ENCODE results near the gene SUPT3H. TPM values are rescaled to one million over a fixed set of nuclear protein-coding genes. Genes with fewer than 3 reads are reported as not detected.

SUPT3H gene
- total and polyA plus RNA-seq, 12 donors: 10.0 to 56.2 (median 16.6) TPM

DNA sequence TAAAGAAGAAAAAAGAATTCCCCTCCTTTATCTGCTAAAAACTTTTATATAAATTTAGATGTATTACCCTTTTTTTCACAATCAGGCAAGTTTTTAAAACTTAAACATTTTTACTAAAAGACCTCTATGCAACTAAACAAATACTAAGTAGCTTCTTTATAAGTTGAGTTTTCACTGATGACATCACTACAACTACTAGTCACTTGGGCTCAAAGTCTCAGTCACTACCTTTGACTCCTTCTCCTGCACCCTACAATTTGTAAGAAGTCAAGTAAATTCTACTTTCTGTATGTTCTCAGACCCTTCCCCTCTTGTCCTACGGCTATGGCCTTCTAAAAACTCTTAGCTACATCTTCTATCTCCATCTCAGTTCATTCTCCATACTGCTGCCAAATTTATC lies 11.2 kb downstream of the SUPT3H start:
- WGBS, 4 donors: 95 to 100% (median 99%) methylated on average over 1 of the region's 1 CpG
- peaks cover 3 to 12% of the 10 kb centered on the region in 2 donors for H3K4me1 ChIP-seq (replicated peaks in 1 of 2)
- H3K27me3 ChIP-seq: no peaks in the 10 kb centered on the region
- no peaks in the 10 kb centered on the region for H3K9me3 ChIP-seq (replicated peaks in 1 of 3)
- TF ChIP-seq, protein P1, sequence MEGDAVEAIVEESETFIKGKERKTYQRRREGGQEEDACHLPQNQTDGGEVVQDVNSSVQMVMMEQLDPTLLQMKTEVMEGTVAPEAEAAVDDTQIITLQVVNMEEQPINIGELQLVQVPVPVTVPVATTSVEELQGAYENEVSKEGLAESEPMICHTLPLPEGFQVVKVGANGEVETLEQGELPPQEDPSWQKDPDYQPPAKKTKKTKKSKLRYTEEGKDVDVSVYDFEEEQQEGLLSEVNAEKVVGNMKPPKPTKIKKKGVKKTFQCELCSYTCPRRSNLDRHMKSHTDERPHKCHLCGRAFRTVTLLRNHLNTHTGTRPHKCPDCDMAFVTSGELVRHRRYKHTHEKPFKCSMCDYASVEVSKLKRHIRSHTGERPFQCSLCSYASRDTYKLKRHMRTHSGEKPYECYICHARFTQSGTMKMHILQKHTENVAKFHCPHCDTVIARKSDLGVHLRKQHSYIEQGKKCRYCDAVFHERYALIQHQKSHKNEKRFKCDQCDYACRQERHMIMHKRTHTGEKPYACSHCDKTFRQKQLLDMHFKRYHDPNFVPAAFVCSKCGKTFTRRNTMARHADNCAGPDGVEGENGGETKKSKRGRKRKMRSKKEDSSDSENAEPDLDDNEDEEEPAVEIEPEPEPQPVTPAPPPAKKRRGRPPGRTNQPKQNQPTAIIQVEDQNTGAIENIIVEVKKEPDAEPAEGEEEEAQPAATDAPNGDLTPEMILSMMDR (IDR thresholded peaks at IDR 0.05): no peak
- no peak for TF ChIP-seq POLR2A (IDR thresholded peaks at IDR 0.05)
- intact Hi-C loops (cut with DNase I): no loop called here
- no peaks in the 10 kb centered on the region for H3K36me3 ChIP-seq (replicated peaks in 1 of 2)
- DNase-seq: no peak
- H3K27ac ChIP-seq: no peak overlapping the region
- H3K4me3 ChIP-seq: no peak overlapping the region

DNA sequence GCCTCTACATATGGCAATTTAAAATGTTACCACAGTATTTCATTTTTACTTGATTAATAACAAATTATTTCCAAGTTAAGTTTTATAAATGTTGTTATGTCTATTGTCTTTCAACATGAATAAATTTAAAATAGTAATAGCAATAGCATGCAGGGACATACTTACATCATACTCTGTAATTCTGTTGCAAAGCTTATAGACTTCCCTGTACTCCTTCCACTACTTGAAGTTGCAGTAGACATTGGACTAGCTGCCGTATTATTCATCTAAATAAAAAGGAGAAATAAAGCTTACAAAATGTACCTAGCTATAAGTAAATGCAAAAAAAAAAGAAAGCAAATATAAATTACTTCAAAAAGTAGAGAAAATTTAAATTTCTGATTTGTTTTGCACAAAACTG lies 12.7 kb downstream of the SUPT3H start:
- DNase-seq: no peak
- no peaks in the 10 kb centered on the region for H3K4me1 ChIP-seq (replicated peaks in 1 of 2)
- H3K27ac ChIP-seq: no peak overlapping the region
- no peaks in the 10 kb centered on the region for H3K27me3 ChIP-seq
- H3K36me3 ChIP-seq (replicated peaks in 1 of 2): no peaks in the 10 kb centered on the region
- intact Hi-C loops (cut with DNase I): no loop called here
- H3K9me3 ChIP-seq (replicated peaks in 1 of 3): no peaks in the 10 kb centered on the region
- TF ChIP-seq, protein P1 (IDR thresholded peaks at IDR 0.05): no peak
- TF ChIP-seq POLR2A (IDR thresholded peaks at IDR 0.05): no peak
- no peak overlapping the region for H3K4me3 ChIP-seq
- WGBS, 4 donors: 83 to 89% (median 87%) methylated on average over 1 of the region's 1 CpG

DNA sequence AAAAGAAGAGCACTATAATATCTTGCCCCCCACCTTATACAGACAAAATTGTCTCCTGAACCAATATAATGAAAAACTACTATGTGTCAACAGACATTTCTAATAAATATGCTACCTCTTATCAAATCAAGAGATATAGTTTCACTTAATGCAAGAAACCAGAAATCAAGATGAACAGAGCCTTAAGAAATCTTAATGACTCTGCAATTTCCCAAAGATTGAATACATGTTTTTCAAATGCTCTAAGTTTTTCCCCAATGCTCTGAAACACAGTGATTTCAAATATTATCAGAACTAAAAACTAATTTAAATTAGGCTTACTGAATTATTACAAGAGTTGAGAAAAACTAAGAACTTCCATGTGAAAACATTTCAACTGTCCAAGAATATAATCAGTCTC lies 13.3 kb downstream of the SUPT3H start:
- Histone ChIP-seq H3K27me3 (no peaks in the 10 kb centered on the region), H3K4me1 (replicated peaks in 1 of 2) (no peaks in the 10 kb centered on the region), H3K4me3 (no peak overlapping the region), H3K36me3 (replicated peaks in 1 of 2) (no peaks in the 10 kb centered on the region), H3K27ac (no peak overlapping the region), H3K9me3 (replicated peaks in 1 of 3) (no peaks in the 10 kb centered on the region)
- TF ChIP-seq, protein P1 (IDR thresholded peaks at IDR 0.05): no peak
- no peak for TF ChIP-seq POLR2A (IDR thresholded peaks at IDR 0.05)
- no peak for DNase-seq
- intact Hi-C loops (cut with DNase I): no loop called here

DNA sequence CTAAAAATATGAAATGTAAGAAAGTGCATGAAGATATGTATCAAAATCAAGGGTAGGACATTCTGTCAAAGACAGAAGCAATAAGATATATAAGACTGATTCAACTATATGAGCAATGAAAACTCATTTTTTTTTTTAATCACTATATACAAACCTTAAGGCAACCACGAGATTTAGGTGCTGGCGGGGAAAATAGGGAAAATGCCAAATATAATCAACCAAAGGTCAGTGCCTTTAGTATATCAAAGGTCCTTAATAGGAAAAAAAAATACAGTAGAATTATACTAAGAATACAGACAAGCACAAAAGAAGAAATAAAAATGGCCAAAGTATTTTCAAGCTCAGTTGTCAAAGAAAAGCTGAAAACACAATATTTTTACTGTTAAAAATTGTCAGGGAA lies 24.1 kb downstream of the SUPT3H start:
- WGBS, 4 donors: 90 to 94% (median 93%) methylated on average over 2 of the region's 2 CpGs
- Histone ChIP-seq H3K9me3 (replicated peaks in 1 of 3) (no peaks in the 10 kb centered on the region), H3K4me3 (no peak overlapping the region), H3K4me1 (replicated peaks in 1 of 2) (no peaks in the 10 kb centered on the region), H3K27me3 (no peaks in the 10 kb centered on the region), H3K27ac (no peak overlapping the region), H3K36me3 (replicated peaks in 1 of 2) (no peaks in the 10 kb centered on the region)
- TF ChIP-seq, protein P1 (IDR thresholded peaks at IDR 0.05): no peak
- TF ChIP-seq POLR2A (IDR thresholded peaks at IDR 0.05): no peak
- no peak for DNase-seq
- intact Hi-C loops (cut with DNase I): no loop called here
